HG02678 (cell line): ENCODE measurements around the gene CCDC122.
"Not testable (repeated sequence)": the region's sequence is repeated elsewhere in the genome, so short reads cannot be mapped to it uniquely, and the experiment has no call there.

Experiments used
- ATAC-seq: cut with Tn5 transposase; IDR thresholded peaks from one replicate; pipeline ENCODE4 v1.9.1; 2021; ENCODE audit warnings: mild to moderate bottlenecking, moderate library complexity; ENCODE audit not compliant: unreplicated experiment

Gene CCDC122

GRCh38 chr13:43877766-43878165 is 1.8 kb downstream of the CCDC122 start:
- ATAC-seq, result no peak

DNA sequence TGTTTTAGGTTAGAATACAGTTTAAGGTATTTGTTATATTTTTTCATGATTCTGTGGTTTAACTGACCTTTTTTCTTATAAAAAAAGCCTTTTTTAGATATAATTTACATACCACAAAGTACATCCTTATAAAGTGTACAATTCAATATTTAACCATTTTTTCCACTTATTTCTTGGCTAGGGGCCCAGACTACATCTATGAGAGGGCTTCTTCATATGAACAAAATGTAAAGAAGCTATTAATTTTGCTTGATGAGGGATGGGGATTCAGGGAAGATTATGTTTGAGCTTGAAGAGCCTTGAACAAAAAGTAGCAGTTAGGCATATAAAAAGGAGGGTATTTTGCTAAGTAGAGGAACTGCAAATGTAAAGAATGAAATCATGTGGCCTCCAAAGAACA is 2.2 kb downstream of the CCDC122 start:
- no peak for ATAC-seq

- ATAC-seq, result no peak
Measured at GRCh38 chr13:43876366-43876765, 3.2 kb downstream of the CCDC122 start.

GRCh38 chr13:43874504-43875092 is 4.9 kb downstream of the CCDC122 start:
- ATAC-seq, result no peak

DNA sequence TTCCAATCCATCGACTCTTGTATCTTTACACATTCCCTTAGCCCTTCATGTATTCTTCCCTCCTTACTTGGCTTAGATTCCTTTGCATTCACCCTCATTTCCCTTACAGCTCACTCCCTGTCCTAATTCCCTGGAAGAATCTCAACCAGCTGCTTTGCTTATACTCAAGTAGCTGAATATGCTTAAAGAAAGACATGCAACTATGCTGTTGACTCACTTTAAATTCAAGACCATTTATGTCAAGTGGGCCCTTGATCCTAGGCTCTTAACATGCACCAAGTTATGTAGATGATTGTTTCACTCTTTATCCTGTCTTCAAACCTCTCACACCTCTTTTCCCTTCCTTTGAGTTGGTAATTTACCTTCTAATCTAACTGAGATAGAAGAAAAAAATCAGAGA is 7.4 kb downstream of the CCDC122 start:
- no peak for ATAC-seq

- ATAC-seq, result no peak
Measured at GRCh38 chr13:43865892-43866291, 13.6 kb downstream of the CCDC122 start.

DNA sequence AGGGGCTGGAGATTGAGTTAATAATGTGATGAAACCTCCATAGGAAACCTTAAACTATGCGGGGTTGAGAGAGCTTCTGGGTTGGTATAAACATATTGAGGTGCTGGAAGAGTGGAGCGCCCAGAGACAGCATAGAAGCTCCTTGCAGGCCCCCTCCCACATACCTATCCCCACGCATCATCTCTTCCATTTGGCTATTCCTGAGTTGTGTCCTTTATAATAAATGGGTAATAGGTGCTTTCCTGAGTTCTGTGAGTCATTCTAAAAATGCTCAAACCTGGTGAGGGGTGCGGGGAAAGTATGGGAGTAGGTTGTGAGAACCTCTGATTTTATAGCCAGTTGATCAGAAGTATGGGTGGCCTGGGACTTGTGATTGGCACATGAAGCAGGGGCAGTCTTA is 14.6 kb downstream of the CCDC122 start:
- ATAC-seq, result no peak

- ATAC-seq, result no peak
Measured at GRCh38 chr13:43861863-43862262, 17.7 kb downstream of the CCDC122 start.

DNA sequence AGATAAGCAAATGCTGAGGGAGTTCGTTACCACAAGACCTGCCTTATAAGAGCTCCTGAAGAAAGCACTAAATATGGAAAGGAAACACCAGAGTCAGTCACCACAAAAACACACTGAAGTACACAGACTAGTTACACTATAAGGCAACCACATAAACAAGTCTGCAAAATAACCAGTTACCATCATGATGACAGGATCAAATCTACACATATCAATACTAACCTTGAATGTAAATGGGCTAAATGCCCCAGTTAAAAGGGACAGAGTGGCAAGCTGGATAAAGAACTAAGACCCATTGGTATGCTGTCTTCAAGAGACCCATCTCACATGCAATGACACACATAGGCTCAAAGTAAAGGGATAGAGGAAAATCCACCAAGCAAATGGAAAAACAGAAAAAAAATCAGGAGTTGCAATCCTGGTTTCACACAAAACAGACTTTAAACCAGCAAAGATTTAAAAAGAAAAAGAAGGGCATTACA is 26.6 kb downstream of the CCDC122 start:
- no peak for ATAC-seq

GRCh38 chr13:43850873-43851272 is 28.7 kb downstream of the CCDC122 start:
- no peak for ATAC-seq

DNA sequence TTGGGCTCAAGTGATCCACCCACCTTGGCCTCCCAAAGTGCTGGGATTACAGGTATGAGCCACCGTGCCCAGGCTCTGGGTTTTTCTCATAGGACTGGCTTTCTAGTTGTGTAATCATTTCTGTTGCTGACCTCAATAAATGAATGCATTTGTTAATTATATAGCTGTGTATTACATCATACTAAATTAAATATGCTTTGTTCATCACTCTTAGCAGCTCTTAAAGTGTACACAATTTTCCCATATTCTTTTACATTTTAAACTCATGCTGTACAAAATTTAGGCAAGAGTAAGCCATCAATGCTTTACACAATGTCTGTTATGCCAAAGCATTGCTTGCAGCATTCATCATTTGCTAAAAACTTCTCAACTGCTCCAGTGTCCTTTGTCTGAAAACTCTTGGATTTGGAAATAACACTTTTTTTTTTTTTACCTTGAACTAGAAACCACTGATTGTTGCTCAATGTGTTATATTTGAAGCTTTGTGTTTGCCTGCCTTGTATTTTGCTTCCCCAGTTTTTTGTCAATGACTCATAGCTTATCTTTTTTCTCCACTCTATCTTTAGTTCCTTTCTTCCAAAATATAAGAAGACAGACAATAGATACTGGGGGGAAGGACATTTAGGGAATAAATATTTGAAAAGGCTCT is 31.4 kb downstream of the CCDC122 start:
- ATAC-seq, result no peak

- ATAC-seq, result no peak
Measured at GRCh38 chr13:43846496-43847158, 32.9 kb downstream of the CCDC122 start.

DNA sequence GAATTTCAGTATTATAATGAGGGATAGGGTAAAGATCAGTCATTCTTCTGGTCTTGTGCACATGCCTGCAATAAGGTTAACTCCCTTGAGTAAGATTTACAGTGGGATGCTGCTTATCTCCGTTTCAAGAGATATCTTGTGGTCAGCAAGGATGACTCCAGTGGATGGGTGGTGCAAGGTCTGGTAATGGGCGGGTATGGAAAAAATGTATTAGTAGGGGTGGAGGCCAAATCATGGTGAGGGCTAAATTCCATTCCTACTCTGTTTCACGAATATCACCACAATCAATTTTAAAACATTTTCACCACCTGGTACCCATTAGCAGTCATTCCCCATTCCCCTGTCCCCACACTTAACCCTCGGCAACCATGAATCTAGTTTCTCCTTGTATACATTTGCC is 40.6 kb downstream of the CCDC122 start:
- ATAC-seq, result no peak

- ATAC-seq, result no peak
Measured at GRCh38 chr13:43835701-43836100, 43.8 kb downstream of the CCDC122 start.

GRCh38 chr13:43831088-43831487 is 48.5 kb downstream of the CCDC122 start:
- no peak for ATAC-seq

GRCh38 chr13:43830497-43830881 is 49.1 kb downstream of the CCDC122 start:
- ATAC-seq, result no peak

GRCh38 chr13:43824656-43825055 is 54.9 kb downstream of the CCDC122 start:
- not testable (repeated sequence) for ATAC-seq

GRCh38 chr13:43822969-43823368 is 56.6 kb downstream of the CCDC122 start:
- ATAC-seq, result no peak

- no peak for ATAC-seq
Measured at GRCh38 chr13:43816401-43816889, 63.1 kb downstream of the CCDC122 start.

GRCh38 chr13:43815204-43815603 is 64.3 kb downstream of the CCDC122 start:
- ATAC-seq, result no peak

- no peak for ATAC-seq
Measured at GRCh38 chr13:43808676-43809075, 70.9 kb downstream of the CCDC122 start.

GRCh38 chr13:43805681-43806128 is 73.8 kb downstream of the CCDC122 start:
- no peak for ATAC-seq
